HG02970 (cell line): ENCODE measurements around the gene RASA1.
"Not testable (repeated sequence)": the region's sequence is repeated elsewhere in the genome, so short reads cannot be mapped to it uniquely, and the experiment has no call there.

Experiments
- ATAC-seq: cut with Tn5 transposase; IDR thresholded peaks from one replicate; pipeline ENCODE4 v1.9.1; 2021; ENCODE audit warnings: mild to moderate bottlenecking, moderate library complexity, moderate number of reproducible peaks; ENCODE audit not compliant: unreplicated experiment, low FRiP score

Gene RASA1

GRCh38 chr5:87278590-87279100 lies 11.0 kb downstream of the RASA1 start:
- ATAC-seq, result no peak

GRCh38 chr5:87282269-87282668 lies 14.6 kb downstream of the RASA1 start:
- ATAC-seq, result no peak

- not testable (repeated sequence) for ATAC-seq
Observed at GRCh38 chr5:87287266-87287665, 19.6 kb downstream of the RASA1 start.

- no peak for ATAC-seq
Observed at GRCh38 chr5:87298692-87299362, 31.1 kb downstream of the RASA1 start.

DNA sequence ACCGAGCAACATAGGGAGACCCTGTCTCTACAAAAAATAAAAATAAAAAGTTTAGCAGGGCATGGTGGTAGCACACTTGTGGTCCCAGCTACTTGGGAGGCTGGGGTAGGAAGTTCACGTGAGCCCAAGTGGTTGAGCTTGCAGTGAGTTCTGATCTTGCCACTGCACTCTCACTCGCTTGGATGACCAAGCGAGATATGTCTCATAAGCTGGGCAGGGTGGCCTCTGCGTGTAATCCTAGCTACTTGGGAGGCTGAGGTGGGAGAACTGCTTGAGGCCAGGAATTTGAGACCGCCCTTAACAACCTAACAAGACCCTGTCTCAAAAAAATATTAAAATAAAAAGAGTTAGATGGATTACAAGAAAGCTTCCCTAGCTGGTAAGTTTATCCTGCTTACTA lies 32.5 kb downstream of the RASA1 start:
- no peak for ATAC-seq

- ATAC-seq, result no peak
Observed at GRCh38 chr5:87300744-87301143, 33.1 kb downstream of the RASA1 start.

- ATAC-seq, result no peak
Observed at GRCh38 chr5:87302061-87302460, 34.4 kb downstream of the RASA1 start.

DNA sequence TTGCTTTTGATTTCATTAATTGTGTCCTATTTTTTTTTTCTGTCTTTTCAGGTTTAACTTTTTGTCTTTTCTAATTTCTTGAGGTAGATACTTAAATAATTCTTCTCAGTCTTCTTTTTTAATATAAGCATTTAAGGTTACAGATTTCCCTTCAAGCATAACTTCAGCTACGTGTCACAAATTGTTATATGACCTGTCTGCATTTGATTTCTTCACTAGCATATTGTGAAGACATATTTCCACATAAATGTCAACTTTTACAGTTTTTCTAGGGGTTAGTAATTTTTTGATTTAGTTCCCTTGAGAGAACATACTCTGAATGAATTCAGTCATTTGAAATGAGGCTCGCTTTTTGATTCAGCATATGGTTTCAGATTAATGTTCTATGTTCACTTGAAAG lies 35.6 kb downstream of the RASA1 start:
- no peak for ATAC-seq

GRCh38 chr5:87306090-87306489 lies 38.4 kb downstream of the RASA1 start:
- ATAC-seq, result not testable (repeated sequence)

- ATAC-seq, result no peak
Observed at GRCh38 chr5:87307796-87308423, 40.2 kb downstream of the RASA1 start.

DNA sequence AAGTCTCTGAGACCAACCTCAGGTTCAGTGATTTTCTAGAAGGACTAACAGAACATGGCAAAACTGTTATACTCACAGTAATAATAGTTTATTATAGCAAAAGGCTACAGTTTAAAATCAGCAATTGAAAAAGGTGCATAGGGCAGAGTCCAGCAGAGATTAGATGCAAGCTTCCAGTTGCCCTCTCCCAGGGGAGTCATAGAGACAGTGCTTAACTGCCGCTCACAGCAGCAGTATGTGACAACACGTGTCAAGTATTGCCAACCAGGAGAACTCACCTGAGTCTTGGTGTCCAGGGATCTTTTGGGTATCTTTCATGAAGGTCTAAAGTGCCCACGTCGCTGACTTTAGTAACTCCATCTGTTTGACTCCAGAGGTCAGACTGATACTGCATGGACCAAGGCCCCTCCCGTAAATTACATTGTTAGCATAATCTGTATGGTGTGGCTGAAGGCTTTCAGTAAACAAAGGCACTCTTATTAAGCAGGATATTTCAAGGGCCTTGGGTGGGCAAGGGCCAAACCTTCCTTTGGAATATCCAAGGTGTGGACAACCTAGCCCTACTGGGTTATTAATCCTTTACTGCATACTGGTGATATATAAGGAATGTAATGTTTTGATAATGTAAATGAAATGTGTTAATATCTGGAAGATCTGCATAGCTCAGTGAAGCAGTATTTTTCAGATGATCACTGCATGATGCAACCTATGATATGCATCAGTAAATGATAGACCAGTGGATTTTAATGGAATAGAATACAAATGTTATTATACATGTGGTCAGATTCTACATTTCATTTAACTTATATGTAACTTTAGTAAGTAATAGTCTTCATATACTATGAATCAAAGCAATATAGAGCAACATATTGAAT lies 44.0 kb downstream of the RASA1 start:
- ATAC-seq, result no peak

DNA sequence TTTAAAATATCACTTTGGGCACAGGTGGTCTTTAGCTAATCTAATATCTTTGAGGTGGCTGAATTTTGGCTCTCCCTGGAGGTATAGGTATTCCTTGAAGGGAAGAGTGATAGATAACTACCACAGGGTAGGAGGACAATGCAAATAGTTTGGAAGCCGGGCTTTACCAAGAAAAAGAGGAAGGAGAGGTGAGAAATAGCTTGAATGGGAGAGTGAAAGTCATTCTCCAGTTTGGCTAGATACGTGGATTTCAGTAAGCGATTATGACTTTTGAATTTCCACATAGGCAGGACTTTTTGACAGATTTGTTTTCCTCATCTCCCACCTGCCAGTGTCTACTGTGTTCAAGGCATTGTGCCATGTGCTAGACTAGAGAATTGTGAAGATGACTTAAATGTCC lies 45.5 kb downstream of the RASA1 start:
- ATAC-seq, result no peak

GRCh38 chr5:87319469-87319868 lies 51.8 kb downstream of the RASA1 start:
- ATAC-seq, result no peak

- ATAC-seq, result no peak
Observed at GRCh38 chr5:87321605-87322004, 53.9 kb downstream of the RASA1 start.

GRCh38 chr5:87322381-87322780 lies 54.7 kb downstream of the RASA1 start:
- no peak for ATAC-seq

DNA sequence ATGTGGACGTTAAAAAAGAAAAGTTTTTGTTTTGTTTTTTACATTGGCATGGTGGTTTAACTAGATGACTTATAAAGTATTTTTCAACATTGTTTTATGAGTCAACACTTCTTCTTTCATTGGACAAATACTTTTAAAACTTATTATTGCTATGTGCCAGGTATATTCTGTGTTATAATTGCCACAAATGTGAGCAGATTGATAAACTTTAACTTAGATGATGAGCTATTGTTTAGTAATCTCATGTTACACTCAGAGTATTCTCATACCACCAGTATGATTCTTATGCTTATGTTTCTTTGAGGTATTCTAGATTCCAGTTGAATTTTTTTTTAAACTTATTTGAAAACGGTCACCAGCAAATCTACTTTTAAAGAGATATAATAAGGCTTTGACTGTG lies 60.3 kb downstream of the RASA1 start:
- ATAC-seq, result no peak

DNA sequence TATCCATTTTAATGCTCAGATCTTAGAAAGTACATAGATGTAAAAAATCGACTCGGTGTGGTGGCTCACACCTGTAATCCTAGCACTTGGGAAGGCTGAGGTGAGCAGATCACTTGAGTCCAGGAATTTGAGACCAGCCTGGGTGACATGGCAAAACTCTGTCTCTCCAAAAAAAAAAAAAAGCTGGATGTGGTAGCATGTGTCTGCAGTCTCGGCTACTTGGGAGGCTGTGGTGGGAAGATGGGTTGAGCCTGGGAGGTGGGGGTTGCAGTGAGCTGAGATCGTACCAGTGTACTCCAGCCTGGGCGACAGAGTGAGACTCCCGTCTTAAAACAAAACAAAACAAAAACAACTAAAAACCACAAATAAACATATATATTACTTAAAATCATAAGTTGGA lies 61.4 kb downstream of the RASA1 start:
- no peak for ATAC-seq

- no peak for ATAC-seq
Observed at GRCh38 chr5:87339986-87340385, 72.3 kb downstream of the RASA1 start.

- peak; percentile 99 for ATAC-seq
Observed at GRCh38 chr5:87340716-87341115, 73.0 kb downstream of the RASA1 start.

DNA sequence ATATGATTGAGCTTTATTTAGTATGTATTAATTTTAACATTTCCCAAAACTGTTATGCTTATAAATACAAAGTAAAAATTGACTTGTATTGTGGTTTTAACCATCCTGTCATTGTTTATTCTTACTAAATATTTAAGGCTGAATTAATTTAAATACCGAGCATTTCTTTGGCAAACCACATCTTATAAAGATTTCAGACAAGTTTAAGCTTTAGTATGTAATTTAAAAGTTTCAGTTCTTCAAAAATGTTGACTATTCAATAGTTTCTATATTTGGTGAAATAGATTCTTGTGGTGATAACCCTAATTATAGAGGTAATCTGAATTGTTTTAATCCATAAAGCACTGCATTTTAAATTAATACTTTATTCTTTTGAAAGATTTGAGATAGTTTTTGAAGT lies 79.6 kb downstream of the RASA1 start:
- no peak for ATAC-seq

- no peak for ATAC-seq
Observed at GRCh38 chr5:87347841-87348240, 80.2 kb downstream of the RASA1 start.
